SKM-1 treated with dmso at 0.1 percent for 144 hours (cell line): Measurements from ENCODE around the gene CYSRT1.
A peak's percentile ranks its signal among the peaks of the same experiment; 100 is the strongest.

Experiments
- DNase-seq: peaks from one replicate; lab custom pipeline; 2025; ENCODE audit not compliant: unreplicated experiment; lab: John Stamatoyannopoulos, UW

Gene CYSRT1

DNA sequence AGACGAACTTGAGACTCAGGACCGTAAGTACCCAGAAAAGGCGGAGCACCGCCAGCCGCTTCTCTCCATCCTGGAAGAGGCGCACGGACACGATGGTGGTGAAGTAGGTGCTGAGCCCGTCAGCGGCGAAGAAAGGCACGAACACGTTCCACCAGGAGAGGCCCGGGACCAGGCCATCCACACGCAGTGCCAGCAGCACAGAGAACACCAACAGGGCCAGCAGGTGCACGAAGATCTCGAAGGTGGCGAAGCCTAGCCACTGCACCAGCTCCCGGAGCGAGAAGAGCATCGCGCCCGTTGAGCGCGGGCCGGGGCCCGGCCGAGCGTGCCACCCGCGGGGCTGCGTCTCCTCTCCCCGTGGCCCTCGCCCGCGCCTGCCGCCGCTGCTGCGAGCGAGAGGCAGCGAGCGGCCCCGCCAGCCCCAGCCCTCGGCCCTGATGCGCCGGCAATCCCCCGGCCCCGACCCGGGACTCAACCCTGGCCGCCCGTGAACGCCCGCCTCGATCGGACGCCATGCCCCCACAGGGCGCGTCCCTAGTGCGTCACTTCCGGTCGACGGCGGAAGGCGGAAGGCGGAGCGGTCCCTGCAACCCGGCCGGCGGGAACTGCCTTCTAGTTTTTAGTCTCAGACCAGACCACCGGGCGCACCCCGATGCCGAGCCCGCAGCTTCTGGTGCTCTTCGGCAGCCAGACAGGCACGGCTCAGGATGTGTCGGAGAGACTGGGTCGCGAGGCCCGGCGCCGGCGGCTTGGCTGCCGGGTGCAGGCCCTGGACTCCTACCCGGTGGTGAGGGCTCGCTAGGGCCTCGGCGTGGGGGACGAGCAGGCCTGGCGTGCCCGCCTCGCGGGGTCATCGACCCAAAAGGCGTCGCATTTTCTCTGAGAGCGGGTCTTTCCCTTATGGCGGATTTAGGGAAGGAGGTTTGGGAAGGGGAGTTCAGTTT lies 19.6 kb upstream of the CYSRT1 start, which contains the start of the genes NDOR1 and TMEM203:
TSS of gene NDOR1 (plus strand) at position 575 of the 944 bp plus-strand sequence. CDS start at position 653, 78 bp downstream.
TSS of gene TMEM203 (minus strand) at position 523 of the 944 bp plus-strand sequence. CDS start at position 289, 234 bp downstream.
- peak; percentile 65 for DNase-seq

DNA sequence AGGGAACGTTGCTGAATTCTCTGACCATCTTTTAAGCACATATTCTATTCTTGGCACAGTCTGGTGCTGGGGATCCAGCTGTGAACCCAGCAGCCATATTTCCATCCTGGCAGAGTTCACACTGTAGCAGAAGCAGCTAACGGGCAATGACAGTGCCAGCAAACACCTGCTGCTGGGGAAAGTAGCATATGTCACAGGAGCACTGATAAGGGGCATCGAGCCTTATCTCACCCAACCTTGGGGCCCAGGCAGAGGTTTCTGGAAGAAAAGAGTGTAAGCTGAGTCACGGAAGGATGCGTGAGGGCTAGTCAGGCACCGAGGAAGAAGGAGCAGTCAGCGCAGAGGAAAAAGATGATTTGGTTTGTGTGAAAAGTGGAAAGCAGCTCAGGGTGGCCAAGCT lies 18.4 kb upstream of the CYSRT1 start:
- no peak for DNase-seq

DNA sequence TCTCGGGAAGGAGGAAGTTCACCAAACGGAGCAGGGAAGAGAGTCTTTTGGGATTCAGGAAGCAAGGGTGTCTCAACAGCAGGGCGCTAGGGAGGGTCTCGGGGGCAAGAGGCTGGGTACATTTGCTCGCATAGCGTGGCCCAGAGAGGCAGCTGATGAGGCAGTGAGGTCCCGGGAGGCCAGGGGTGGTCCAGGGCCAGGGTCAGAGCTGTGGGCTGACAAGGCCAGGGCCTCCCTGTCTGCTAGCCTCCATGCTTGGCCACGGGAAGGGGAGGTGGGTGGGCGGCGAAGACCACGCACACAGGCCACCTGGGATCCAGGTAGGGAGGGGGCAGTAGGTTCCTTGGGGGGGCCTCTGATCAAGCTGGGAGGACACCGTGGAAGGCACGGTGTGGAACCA lies 13.4 kb upstream of the CYSRT1 start:
- no peak for DNase-seq

DNA sequence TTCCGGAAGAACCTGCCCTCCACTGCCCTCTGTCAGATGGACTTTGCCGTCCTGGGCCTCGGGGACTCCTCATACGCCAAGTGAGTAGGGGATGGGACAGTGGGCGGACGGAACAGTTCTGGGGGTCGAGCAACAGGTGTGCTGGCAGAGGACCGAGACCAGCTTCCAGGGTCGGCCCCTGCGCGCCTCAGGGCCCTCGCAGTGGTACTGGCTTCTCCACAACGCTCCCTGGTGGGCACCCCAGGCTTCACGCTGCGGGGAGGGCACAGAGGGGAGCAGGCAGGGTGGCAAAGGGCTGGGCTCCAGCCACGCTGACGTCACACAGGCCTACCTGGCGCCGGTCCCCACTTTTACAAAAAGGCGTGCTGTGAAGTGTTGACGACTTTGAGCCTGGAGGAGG lies 12.5 kb upstream of the CYSRT1 start:
- DNase-seq: no peak

DNA sequence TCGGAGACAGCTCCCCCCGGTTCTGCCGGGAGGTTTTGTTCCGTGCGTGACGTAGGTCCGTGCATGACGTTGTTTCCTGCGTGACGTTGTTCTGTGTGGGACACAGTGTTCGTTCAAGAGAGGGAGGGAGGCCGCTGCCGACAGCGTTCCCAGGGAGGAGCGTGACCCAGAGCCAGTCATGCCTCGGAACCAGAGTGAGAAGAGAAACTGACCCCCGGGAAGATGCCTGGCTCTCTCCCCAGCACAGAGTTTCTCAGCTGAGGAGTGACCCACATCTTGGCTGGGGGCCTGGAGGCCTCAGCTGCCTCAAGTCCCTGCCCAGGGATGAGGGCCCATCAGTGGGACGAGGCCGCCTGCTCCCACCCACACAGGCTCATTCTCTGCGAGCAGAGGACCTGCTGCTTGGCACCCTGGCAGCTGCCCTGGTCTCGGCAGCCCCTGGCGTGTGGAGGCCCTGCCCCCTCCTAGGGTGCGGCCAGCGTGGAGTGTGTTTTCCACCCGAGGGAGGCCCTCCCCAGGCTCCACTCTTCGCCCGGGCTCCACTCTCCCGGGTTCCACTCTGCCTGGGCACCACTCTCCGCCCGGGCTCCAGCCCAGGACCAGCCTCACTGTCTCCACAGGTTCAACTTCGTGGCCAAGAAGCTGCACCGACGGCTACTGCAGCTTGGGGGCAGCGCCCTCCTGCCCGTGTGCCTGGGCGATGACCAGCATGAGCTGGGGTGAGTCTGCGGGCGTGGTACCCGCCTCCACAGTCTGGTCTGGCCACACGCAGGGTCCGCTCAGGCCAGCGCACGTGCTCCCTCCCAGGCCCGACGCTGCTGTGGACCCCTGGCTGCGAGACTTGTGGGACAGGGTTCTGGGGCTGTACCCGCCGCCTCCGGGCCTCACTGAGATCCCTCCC lies 11.6 kb upstream of the CYSRT1 start:
- no peak for DNase-seq

DNA sequence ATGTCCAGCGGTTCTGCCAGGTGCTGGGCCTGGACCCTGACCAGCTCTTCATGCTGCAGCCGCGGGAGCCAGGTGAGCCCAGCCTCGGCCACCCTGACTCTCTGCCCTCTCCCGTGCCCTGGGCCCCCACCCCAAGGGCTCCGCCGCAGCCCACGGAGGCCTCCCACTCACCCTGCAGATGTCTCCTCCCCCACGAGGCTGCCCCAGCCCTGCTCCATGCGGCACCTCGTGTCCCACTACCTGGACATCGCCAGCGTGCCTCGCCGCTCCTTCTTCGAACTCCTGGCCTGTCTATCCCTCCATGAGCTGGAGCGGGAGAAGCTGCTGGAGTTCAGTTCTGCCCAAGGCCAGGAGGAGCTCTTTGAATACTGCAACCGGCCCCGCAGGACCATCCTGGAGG lies 10.4 kb upstream of the CYSRT1 start:
- no peak for DNase-seq

DNA sequence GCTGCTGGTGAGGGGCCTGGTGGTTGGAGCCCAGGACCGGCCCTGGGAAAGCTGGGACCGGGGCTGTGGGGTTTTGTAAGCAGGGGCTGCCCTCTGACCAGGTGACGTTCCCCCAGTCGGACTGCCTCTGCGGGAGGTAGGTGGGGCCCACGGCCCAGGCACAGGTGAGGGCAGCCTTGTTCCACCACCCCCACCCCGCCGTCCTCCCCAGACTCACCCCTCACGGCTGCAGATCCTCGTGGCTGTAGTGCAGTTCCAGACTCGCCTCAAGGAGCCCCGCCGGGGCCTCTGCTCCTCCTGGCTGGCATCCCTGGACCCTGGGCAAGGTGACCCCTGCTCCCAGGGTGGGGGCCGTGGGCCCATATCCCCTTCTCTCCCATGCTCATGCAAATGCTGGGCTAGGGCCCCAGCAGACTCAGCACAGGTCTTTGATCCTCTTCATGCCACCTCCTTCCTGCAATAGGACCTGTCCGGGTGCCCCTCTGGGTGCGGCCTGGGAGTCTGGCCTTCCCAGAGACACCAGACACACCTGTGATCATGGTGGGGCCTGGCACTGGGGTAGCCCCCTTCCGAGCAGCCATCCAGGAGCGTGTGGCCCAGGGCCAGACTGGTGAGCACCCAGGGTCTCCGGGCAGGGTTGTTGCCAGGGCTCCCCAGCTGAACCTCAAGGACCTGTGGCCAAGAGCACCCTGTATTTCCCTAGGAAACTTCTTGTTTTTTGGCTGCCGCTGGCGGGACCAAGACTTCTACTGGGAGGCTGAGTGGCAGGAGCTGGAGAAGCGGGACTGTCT lies 9.6 kb upstream of the CYSRT1 start:
- DNase-seq: no peak

GRCh38 chr9:137216188-137216965 lies 8.6 kb upstream of the CYSRT1 start:
- no peak for DNase-seq

DNA sequence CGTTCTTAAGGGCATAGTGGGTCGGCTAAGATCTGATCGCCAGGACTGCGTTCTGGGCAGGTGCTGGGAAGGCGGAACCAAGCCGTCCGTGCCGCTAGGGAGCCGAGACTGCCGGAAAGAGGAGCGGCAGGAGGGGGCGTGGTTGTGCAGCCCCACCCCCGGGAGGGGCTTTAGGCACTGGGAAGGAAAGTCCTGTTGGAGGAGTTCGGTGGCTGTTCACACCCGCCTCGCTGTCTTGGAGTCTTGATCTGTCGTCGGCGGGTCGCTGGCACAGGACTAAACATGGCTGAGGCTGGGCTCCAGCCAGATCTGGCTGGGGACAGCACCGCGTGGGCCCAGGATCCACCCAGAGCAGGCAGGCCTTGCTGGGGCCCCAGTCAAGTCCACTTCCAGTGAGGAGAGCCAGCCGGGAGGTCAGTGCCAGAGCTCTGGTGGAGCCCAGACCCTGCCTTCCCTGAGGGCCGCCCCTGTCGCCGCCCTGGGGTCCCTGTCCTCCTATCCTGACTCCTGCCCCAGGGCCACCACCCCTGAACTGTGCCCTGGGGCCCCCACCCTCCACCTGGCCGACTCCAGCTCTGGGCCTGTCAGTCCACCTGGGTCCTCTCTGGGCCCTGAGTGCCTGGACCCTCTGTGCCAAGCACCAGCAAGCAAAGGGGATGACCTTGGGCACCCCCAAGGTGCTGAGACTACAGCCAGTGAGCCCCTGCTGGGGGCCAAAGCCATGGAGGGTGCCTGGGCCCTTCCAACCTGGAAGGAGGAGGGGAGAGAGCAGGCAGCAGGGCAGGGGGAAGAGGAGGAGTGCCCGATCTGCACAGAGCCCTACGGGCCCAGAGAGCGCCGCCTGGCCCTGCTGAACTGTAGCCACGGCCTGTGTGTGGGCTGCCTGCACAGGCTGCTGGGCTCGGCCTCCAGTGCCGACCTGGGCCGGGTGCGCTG lies 7.4 kb upstream of the CYSRT1 start:
- no peak for DNase-seq

DNA sequence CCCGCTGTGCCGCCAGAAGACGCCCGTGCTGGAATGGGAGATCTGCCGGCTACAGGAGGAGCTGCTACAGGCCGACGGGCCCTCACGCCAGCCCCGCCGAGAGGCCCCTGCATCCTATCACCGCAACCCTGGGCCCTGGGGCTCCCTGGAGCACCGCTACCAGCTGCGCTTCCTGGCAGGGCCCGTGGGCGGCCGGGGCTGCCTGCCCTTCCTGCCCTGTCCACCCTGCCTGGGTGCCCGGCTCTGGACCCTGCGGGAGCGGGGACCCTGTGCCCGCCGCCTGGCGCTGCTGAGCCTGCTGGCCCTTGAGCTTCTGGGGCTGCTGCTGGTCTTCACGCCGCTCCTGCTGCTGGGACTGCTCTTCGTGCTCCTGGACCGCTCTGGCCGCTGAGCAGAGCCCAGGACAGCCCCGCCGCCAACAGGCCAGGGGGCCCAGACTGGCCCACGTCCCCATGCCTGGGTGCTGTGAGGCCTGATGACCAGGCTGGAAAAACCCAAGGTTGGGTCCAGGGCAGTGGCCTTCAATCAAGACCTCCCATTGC lies 6.7 kb upstream of the CYSRT1 start:
- no peak for DNase-seq

DNA sequence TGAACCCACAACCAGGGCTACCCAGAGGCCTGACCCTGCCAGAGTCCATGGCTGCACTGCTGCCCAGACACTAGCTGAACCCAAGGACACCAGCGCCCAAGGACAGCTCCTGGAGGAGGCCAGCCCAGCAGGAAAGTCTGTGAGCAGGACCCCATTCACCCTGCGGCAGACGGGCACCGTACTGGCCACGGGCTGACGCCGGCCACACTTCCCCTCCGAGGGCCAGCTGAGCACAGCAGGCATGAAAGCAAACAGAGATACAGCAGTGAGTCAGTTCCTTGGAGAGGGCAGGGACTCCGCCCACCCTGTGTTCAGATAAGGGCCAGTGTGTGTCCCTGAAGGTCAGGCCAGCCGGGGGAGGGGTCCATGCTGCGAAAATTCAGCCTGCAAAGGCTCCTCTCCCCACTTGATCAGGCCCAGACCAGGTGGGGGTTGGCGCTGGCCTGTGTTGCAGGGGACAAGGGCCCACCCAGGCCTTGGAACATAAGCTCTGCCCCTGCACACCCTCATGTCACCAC lies 6.2 kb upstream of the CYSRT1 start:
- DNase-seq: no peak

- no peak for DNase-seq
Observed at GRCh38 chr9:137219757-137220316, 5.1 kb upstream of the CYSRT1 start.

- DNase-seq: no peak
Observed at GRCh38 chr9:137220317-137221094, 4.5 kb upstream of the CYSRT1 start.

DNA sequence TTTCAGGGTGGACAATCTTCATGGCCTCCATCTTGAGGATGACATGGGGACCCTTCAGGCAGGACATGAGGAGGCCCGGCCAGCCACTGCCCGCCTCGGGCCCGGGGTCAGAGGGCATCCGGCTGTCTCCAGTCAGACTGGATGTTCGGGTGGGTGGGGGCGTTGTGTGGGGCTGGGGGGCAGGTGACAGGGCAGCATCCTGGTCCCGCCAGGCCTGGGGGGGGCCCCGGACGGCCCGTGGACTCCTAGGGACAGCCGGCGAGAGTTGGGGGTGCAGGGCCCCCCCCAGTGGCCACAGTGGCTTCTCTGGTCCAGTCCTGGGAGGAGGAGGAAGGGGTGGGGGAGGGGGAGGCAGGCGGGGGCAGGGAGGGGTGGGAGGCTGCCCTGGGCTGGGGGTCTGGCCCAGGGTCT lies 3.9 kb upstream of the CYSRT1 start:
- no peak for DNase-seq

- DNase-seq: no peak
Observed at GRCh38 chr9:137221506-137222111, 3.4 kb upstream of the CYSRT1 start.

- DNase-seq: no peak
Observed at GRCh38 chr9:137222190-137223077, 2.5 kb upstream of the CYSRT1 start, which contains the start of gene RNF208. Gene RNF208, minus strand, starts transcription at chr9:137222240. Its CDS starts 1,028 bp downstream, at chr9:137221212.
